NCI-H2171 (cell line): ENCODE results near the gene POLR2F.

Experiments
- DNase-seq: peaks from one replicate; lab custom pipeline; 2025; lab: John Stamatoyannopoulos, UW

POLR2F gene

DNA sequence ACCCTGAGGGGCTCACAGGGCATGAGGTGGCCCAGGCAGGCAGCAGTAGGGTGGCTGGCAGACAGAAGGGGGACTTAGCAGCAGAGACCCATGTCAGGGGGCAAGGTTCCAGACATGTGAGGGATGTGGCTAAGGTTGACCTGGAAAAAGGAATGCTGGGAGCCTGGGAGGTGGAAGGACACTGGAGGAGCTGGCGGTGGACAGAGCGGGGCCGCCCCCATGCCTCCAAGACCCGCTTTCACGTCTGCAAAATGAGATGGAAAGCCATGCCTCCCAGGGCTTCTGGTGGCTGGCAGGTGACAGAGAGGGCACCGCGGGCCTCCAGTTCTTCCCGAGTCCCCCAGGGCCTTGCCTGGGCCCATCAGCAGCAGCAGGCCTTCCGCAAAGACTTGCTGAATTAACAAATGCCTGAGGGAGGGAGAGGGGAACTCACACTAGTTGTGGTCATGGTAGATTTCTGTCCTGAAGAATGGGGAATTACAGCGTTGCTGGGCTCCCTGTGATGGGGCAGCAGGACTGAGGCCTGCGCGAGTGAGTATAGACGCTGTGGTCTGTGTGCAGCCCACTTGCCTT is 53.9 kb downstream of the POLR2F start:
- DNase-seq, result no peak

DNA sequence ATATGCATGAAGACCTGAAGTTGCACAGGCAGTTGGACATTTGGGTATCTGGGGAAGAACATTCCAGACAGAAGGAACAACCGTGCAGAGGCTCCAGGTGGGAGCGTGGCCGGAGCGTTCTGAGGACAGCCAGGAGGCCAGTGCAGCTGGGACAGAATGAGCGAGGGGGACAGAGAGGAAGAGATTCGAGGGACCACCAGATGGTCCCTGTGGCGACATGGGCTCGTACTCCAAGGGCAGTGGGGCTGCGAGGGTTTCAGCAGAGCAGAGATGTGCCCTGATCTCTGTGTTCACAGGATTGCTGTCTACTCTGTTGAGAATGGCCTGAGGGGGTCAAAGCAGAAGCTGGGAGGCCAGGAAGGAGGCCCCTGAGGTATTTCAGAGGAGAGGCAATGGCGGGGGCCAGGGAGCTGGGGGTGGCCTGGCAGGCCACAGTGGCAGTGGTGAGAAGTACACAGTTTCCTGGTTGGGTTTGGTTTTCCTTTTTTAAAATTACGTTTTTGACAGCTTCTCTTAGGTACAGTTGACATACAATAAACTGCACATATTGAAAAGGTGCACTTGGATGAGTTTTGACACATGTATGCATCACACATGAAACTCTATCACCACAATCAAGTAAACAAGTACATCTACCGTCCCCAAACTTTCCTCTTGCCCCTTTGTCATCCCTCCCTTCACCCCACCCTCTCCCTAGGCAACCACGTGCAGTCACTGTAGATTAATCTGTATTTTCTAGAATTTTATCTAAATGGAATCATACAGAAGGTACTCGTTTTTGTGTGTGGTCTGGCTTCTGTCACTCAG is 55.7 kb downstream of the POLR2F start:
- no peak for DNase-seq

DNA sequence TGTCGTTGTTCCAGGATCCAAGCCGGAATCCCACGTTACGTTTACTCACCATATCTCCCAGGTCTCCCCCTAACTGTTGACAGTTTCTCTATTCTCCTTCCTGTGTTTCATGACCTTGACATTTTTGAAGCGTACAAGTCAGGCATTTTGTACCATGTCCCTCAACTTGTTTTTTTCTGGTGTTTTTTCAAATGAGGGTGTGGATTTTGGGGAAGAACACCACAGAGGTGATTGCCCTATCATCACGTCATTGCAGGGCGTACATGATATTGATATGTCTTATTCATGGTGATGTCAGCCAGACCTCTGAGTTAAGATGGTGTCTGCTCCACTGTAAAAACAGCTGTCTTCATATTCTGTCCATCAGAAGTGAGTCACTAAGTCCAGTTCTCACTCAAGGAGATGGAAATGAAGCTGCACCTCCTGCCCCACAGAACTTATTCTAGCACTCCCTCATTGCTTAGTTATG is 59.1 kb downstream of the POLR2F start:
- no peak for DNase-seq

DNA sequence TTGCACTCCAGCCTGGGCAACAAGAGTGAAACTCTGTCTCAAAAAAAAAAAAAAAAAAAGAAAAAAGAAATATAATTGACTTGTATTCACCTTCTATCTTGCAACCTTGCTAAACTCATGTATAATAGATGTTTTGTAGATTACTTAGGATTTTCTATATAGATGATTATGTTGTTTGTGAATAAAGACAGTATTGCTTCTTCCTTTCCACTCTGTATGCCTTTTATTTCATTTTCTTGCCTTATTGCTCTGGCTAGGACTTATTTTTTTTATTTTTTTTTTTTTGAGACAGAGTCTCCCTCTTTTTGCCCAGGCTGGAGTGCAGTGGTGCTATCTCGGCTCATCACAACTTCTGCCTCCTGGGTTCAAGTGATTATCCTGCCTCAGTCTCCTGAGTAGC is 60.6 kb downstream of the POLR2F start:
- DNase-seq, result no peak

DNA sequence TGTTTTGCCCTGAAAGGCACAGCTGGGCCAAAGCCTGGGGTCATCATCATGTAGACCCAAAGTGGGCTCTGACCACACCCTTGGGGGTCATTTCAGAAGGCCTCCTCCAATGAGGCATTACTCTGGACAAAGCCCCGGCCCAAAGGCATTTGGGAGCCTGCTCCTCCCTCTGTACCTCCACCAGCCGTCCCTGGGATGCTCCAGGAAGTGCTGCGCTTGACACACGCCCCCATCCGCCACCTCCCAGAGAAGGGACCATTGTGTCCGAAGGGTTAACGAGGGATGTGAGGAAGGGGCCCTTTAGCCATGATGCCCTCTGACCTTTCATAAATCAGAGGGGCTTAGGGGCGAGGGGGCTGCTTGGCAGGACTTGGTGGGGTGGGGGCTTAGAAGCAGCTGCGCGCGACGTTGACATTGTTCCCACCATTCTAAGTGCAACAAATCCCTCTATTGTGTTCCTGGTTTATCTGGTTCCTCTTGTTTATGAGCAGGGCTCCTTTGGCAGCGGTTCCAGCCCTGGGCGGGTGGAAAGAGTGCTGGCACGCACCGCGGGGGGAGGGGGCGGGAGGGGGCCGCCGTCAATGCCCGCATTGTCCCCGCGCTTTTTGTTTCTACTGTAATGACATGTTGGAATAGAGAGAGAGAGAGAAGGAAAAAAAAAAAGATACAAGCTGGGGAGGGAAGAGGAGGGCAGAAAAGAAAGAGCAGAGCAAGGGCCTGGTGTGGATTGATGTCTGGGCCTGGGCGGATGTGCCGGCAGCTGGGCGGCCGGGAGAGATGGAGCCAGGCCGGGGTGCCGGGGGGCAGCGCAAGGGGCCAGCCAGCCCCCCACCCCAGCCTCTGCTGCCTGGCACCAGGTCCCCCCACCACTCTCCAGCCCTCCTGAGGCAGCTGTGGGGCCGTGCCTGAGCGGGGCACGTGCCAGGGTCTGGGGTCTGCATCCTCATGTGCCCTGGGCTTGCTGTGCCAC is 63.0 kb downstream of the POLR2F start:
- peak; percentile 14 for DNase-seq

DNA sequence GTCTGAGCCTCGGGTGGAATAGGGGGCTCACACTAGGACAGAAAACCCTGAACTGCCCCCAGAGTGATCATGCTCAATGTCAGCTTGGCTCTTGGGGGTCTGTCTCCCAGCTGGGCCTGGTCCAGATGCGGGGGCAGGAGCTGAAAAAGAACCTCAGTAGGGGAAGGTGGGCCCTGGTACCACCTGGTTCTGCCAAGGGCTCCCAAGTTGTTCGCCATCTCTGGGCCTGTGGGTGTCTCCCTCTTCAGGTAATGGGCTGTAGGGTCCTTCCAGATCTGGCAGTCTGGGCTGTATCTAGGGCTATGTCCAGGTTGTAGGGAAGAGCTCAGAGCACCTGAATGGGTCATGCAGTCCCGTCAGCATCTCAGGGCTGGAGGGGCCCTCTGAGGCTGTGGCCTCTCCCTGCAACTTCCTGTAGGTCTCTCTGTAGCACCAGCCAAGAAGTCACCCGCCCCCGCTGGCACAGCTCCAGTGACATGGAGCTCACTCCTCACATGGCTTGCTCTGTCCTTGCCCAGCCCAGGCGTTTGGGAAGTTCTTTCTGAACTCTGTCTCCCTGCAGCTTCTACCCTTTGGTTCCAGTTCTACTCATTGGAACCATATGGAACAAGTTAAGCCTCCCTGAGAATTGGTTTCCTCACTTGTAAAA is 63.9 kb downstream of the POLR2F start:
- no peak for DNase-seq

DNA sequence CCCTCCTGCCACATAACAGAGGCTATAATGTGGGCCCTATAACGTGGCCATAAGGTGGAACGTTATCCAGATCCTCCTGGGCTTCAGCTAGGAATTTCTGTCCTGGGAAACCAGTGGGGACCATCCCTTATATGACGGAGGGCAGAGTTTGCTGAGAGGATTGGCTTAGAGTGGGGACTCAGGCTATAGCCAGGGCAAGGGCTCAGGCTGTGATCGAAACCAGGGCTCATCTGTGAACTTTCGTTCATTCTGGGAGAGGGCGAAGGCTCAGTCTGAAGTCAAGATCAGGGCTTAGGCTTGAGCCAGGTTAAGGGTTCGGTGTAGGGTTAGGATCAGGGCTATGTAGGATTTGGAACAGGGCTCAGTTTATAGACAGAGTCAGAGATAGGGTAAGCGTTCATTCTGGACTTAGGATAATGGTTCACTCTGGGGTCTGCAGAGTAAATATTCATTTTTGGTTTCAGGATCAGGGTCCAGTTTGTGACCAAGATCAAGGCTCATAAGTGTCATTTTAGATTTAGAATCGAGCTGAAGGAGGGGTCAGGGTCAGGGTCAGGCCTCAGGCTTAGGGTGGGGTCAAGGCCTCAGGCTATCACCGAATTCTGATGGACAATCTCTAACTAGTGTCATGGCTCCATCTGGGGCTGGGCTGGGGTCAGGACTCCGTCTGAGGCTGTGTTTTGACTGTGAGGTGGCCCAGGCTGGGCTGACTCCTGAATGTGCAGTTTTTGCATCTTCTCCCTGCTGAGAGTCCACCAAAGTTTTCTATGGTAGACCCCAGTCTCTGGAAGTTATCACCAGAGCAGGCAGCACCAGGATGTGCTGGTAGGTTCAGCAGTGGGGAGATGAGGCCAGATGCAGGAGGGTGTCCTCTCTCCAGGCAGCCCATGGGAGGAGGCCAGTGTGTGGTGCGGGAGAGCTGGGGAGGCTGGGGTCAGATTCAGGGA is 64.7 kb downstream of the POLR2F start:
- DNase-seq, result no peak
